ENCODE data around the gene SSR4.
A peak's percentile ranks its signal among the peaks of the same experiment; 100 is the strongest.
"Not testable (repeated sequence)": the region's sequence is repeated elsewhere in the genome, so short reads cannot be mapped to it uniquely, and the experiment has no call there.

Gene SSR4

DNA sequence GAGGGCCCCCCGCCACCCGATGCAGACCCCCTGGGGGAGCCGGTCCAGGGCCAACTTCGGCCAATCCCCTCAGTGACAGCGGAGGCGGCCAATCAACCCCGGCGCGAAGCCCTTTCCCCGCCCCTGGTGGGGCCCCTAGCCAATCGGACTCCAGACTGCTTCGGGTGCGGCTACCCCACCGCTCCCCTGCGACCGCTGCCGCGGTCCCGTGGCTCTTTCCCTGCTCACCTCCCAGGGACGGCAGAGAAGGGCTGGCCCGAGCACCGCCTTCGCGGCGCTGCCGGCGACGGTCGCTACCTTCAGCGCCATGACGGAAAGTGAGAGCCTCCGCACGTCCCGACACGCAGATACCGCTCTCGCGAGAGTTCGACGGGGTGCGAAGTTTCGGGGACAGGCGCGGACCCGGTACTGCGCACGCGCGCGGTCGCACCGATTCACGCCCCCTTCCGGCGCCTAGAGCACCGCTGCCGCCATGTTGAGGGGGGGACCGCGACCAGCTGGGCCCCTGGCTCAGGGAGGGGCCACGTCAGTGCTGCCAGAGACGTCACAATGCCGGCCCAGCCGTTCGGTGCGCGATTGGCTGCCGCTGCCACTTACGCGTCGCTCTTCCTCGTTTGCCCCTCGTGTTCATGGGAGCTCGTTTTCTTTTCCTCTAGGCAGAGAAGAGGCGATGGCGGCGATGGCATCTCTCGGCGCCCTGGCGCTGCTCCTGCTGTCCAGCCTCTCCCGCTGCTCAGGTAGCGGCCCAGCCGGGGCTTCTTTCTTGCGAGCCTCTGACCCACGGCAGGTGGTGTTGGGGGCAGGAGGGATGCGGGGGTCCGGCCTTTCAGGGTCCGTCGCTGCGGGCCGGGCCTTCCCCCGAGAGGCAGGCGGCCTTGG, at the start of gene SSR4, which contains the start of gene IDH3G:
Gene SSR4, plus strand, starts transcription at position 651 of the 879 bp plus-strand sequence. Its CDS starts 20 bp downstream, at position 671.
Gene IDH3G, minus strand, starts transcription at position 358 of the 879 bp plus-strand sequence. Its CDS starts 49 bp downstream, at position 309.
- peak; percentile 92 for DNase-seq

DNA sequence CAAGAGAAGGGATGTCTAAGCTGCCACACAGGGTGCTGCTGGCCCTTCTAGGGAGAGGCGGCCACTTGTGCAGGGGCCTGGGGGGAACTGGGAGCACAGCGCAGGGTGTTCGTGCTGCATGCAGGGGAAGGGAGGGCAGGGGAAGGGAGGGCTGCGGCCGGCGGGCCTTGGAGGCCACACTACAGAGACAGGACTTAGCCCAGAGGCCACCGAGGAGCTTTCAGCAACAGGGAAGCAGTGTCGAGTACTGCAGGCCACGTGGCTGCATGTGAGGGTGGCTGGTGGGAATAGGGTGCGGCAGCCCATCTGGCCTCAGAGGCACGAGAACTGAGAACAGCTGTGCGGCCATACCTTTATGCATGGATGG, 49.4 kb upstream of the SSR4 start:
- DNase-seq, result not testable (repeated sequence)

GRCh38 chrX:153746359-153746758, 48.1 kb upstream of the SSR4 start:
- DNase-seq, result no peak

- not testable (repeated sequence) for DNase-seq
Measured at GRCh38 chrX:153746991-153747390, 47.5 kb upstream of the SSR4 start.

- not testable (repeated sequence) for DNase-seq
Measured at GRCh38 chrX:153749017-153749416, 45.5 kb upstream of the SSR4 start.

- no peak for DNase-seq
Measured at GRCh38 chrX:153750127-153750774, 44.2 kb upstream of the SSR4 start.

- no peak for DNase-seq
Measured at GRCh38 chrX:153755136-153755535, 39.3 kb upstream of the SSR4 start.

DNA sequence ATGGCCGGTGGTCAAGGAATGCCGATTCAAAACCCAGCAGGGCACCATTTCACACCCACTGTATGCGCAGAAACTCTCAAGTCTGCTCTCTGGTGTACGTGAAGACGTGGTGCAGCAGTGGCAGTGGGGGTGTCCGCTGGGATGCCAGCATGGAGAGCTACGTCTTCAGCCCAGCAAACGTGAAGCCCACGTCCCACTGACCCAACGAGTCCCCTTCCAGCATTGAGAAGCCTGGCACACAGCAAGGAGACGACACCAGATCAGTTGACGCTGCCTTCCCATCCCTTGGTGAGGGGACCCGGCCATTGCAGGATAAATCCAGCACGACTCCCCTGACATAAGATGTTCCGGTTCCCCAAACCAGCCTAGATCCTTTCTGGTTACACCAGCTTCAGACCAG, 32.6 kb upstream of the SSR4 start:
- DNase-seq, result no peak

GRCh38 chrX:153762626-153763173, 31.8 kb upstream of the SSR4 start:
- peak; percentile 1 for DNase-seq

DNA sequence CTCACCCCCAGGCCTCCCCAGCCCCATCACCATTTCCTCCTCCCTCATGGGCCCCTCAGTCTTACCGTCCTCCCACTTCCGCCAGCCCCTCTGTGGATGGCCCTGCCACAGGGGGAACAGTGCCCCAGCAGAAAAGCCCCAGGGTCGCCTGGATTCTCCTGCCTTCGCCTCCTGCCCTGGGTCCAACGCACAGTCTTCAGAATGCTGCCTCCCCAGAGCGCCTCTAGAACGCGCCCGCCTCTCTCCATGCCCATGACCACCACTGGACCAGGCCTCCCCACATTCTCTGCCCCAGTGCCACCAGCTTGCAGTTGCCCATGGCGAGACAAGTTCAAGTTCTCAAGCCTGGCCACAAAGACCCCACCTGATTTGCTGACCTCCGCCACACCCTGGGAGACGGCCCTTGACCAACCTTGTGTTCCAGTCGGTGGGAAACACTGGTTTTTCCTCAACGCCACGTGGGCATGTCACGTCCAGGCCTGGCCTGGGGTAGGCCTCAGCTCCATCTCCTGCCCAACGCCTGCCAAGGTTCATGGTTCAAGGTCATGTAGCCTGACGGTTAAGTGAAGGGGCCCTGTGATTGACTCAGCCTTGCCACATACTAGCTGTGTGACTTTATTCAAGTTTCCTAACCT, 31.1 kb upstream of the SSR4 start:
- peak; percentile 2 for DNase-seq

GRCh38 chrX:153763989-153764755, 30.3 kb upstream of the SSR4 start, which contains the start of gene PLXNB3:
PLXNB3 (plus strand) TSS chrX:153764249; CDS start chrX:153765536, 1,287 bp downstream.
- DNase-seq, result peak; percentile 89

DNA sequence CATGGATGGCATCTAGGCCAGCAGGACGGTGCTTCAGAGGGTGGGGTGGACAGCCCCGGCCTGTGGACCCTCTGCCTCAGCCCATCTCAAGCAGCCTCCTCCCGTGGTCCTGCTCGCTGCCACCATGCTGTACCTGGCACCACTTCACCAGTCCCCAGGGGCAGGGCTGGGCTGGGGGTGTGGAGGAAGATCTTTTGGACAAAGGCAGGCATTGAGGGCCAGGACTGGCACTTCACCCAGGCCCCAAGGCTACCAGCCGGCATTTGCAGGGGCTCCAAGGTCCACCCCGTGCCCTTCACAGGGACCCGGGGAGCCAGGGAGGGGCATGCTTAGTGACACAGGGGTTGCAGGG, 29.7 kb upstream of the SSR4 start:
- peak; percentile 2 for DNase-seq

DNA sequence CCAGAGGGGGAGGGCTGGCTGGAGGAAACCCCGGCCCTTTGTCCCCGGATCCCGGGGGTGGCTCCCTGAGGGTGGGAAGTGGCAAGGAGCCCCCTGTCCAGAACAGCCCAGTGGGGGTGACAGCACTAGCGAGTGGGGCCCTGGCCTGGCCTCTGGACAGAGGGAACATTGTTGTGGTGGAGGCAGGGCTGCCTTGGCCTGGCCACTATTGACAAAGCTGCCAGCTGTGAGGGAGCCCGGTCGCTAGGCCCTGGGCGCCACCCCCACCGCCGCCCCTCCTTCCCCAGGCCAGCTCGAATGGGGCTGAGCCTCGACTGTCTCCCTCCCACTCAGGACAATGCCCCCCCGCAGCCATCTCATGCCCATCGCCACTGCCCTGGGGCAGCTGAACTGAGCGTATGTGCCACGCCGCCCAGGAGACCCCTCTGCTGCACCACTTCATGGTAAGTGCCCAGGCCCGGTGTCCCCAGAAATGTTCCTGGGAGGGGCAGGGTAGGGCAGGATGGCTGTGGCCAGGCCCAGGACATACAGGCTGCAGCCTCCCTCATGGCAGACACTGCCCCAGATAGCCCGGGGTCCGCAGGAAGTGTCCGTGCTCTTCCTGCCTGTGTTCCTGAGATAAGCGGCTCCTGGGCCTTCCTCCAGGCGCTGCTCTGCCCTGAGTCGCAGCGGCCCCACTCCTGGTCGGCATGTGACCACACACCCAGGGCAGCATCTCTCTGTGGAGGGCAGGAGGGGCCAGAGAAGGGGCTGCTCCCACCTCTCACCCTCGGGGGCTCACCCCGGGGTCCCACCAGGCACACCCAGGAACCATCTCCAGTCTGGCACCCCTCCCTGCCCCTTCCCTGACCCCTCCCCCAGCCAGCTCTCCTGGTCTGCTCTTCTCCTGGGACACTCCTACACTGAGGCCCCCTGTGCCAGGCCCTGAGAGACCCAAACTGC, 29.1 kb upstream of the SSR4 start:
- peak; percentile 1 for DNase-seq

- DNase-seq, result peak; percentile 46
Measured at GRCh38 chrX:153766098-153766817, 28.2 kb upstream of the SSR4 start.

- DNase-seq, result peak; percentile 2
Measured at GRCh38 chrX:153766871-153767673, 27.4 kb upstream of the SSR4 start.

DNA sequence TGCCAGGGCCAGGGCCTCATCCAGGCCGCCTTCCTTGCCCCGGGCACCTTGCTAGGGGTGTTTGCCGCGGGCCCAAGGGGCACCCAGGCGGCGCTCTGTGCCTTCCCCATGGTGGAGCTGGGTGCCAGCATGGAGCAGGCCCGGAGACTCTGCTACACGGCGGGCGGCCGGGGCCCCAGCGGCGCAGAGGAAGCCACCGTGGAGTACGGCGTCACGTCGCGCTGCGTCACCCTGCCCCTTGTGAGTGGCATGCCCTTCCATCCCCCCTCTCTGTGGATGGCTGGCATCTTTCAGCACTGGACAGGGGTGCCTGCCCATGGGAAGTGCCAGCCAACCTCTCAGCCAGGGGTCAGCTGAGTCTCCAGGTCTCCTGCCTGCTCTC, 26.8 kb upstream of the SSR4 start:
- DNase-seq, result peak; percentile 2

GRCh38 chrX:153768311-153769157, 25.9 kb upstream of the SSR4 start:
- peak; percentile 4 for DNase-seq

- DNase-seq, result peak; percentile 1
Measured at GRCh38 chrX:153769158-153769864, 25.2 kb upstream of the SSR4 start.
